HFF-Myc (cell line): ENCODE data around the gene HESX1.

ENCODE experiments used
- DNase-seq: peaks from one replicate; pipeline ENCODE4 v3.0.0-alpha.2; 2011; ENCODE audit warnings: low read depth; ENCODE audit errors: extremely low read depth
- H3K4me3 ChIP-seq: replicated peaks from 2 replicates; pipeline ENCODE4 v1.5.1; 2011; ENCODE audit warnings: low read depth, mild to moderate bottlenecking, control low read depth, low read length
- CTCF ChIP-seq: IDR thresholded peaks from 2 replicates; pipeline ENCODE4 v1.5.1; 2012; ENCODE audit warnings: mild to moderate bottlenecking, low read depth, low read length, control low read depth; ENCODE audit errors: missing control alignments

Gene HESX1

GRCh38 chr3:57155310-57155643, 44.5 kb downstream of the HESX1 start:
- TF ChIP-seq CTCF, result no peak
- H3K4me3 ChIP-seq, result no peak overlapping the region
- no peak for DNase-seq

GRCh38 chr3:57154470-57155309, 45.1 kb downstream of the HESX1 start:
- no peak overlapping the region for H3K4me3 ChIP-seq
- no peak for TF ChIP-seq CTCF
- no peak for DNase-seq

GRCh38 chr3:57152151-57153143, 47.3 kb downstream of the HESX1 start:
- no peak overlapping the region for H3K4me3 ChIP-seq
- no peak for TF ChIP-seq CTCF
- no peak for DNase-seq

GRCh38 chr3:57151749-57152148, 48.0 kb downstream of the HESX1 start:
- no peak for TF ChIP-seq CTCF
- DNase-seq, result no peak
- no peak overlapping the region for H3K4me3 ChIP-seq

- DNase-seq, result no peak
- TF ChIP-seq CTCF, result no peak
- no peak overlapping the region for H3K4me3 ChIP-seq
These were observed 48.7 kb downstream of the HESX1 start for GRCh38 chr3:57151021-57151449.

- TF ChIP-seq CTCF, result no peak
- DNase-seq, result no peak
- H3K4me3 ChIP-seq, result no peak overlapping the region
These were observed 49.6 kb downstream of the HESX1 start for GRCh38 chr3:57150113-57150581.
